HG02678 (cell line): ENCODE measurements around the gene SLC40A1.
"Not testable (repeated sequence)": the region's sequence is repeated elsewhere in the genome, so short reads cannot be mapped to it uniquely, and the experiment has no call there.

Experiments used
- ATAC-seq: cut with Tn5 transposase; IDR thresholded peaks from one replicate; pipeline ENCODE4 v1.9.1; 2021; ENCODE audit warnings: mild to moderate bottlenecking, moderate library complexity; ENCODE audit not compliant: unreplicated experiment

SLC40A1 gene

GRCh38 chr2:189580658-189581353 is at the start of gene SLC40A1:
SLC40A1 (minus strand) TSS chr2:189580786; CDS start chr2:189580460, 326 bp downstream.
- peak; percentile 76 for ATAC-seq

GRCh38 chr2:189629531-189630453 is 49.2 kb upstream of the SLC40A1 start:
- no peak for ATAC-seq

- ATAC-seq: no peak
Measured at GRCh38 chr2:189628817-189629530, 48.4 kb upstream of the SLC40A1 start.

- no peak for ATAC-seq
Measured at GRCh38 chr2:189627789-189628188, 47.2 kb upstream of the SLC40A1 start.

- no peak for ATAC-seq
Measured at GRCh38 chr2:189625636-189626035, 45.0 kb upstream of the SLC40A1 start.

GRCh38 chr2:189624648-189625355 is 44.2 kb upstream of the SLC40A1 start:
- no peak for ATAC-seq

- no peak for ATAC-seq
Measured at GRCh38 chr2:189623049-189623448, 42.5 kb upstream of the SLC40A1 start.

- no peak for ATAC-seq
Measured at GRCh38 chr2:189621781-189622180, 41.2 kb upstream of the SLC40A1 start.

- ATAC-seq: no peak
Measured at GRCh38 chr2:189618197-189618596, 37.6 kb upstream of the SLC40A1 start.

GRCh38 chr2:189614585-189614984 is 34.0 kb upstream of the SLC40A1 start:
- ATAC-seq: no peak

GRCh38 chr2:189613650-189614420 is 33.2 kb upstream of the SLC40A1 start:
- no peak for ATAC-seq

GRCh38 chr2:189613077-189613636 is 32.6 kb upstream of the SLC40A1 start:
- no peak for ATAC-seq

- no peak for ATAC-seq
Measured at GRCh38 chr2:189610700-189611099, 30.1 kb upstream of the SLC40A1 start.

GRCh38 chr2:189609853-189610252 is 29.3 kb upstream of the SLC40A1 start:
- no peak for ATAC-seq

- ATAC-seq: no peak
Measured at GRCh38 chr2:189609423-189609816, 28.8 kb upstream of the SLC40A1 start.

GRCh38 chr2:189608795-189609422 is 28.3 kb upstream of the SLC40A1 start:
- ATAC-seq: no peak

- no peak for ATAC-seq
Measured at GRCh38 chr2:189608170-189608569, 27.6 kb upstream of the SLC40A1 start.

- ATAC-seq: no peak
Measured at GRCh38 chr2:189602233-189602632, 21.6 kb upstream of the SLC40A1 start.

- not testable (repeated sequence) for ATAC-seq
Measured at GRCh38 chr2:189601652-189602051, 21.1 kb upstream of the SLC40A1 start.
